MM.1S (cell line): ENCODE measurements around the gene NFE2L3.

Experiments used
- CTCF ChIP-seq: fragments of 300-600 bp; sonication (generic); IDR thresholded peaks from 2 replicates; pipeline ENCODE4 v1.5.1; 2016; ENCODE audit warnings: antibody characterized with exemption, low read length, mixed read lengths
- EZH2 ChIP-seq: fragments of 300-600 bp; sonication (generic); optimal IDR thresholded peaks from 2 replicates; pipeline ENCODE3; 2017; ENCODE audit warnings: low read depth, mild to moderate bottlenecking, antibody characterized with exemption, low read length, mixed read lengths

- TF ChIP-seq EZH2 (no peak), CTCF (no peak)
These were observed 30.3 kb downstream of the NFE2L3 start for GRCh38 chr7:26182283-26182682.
